GOT3 (cell line): Measurements from ENCODE around the gene GMDS.
"Not testable (repeated sequence)": the region's sequence is repeated elsewhere in the genome, so short reads cannot be mapped to it uniquely, and the experiment has no call there.

Experiments
- DNase-seq: peaks from one replicate; lab custom pipeline; 2025; ENCODE audit warnings: mixed read lengths; lab: John Stamatoyannopoulos, UW

GMDS gene

GRCh38 chr6:1679688-1680068, 565.7 kb downstream of the GMDS start:
- DNase-seq, result no peak

- DNase-seq, result no peak
Observed at GRCh38 chr6:1679031-1679687, 566.2 kb downstream of the GMDS start.

- no peak for DNase-seq
Observed at GRCh38 chr6:1678201-1678600, 567.2 kb downstream of the GMDS start.

DNA sequence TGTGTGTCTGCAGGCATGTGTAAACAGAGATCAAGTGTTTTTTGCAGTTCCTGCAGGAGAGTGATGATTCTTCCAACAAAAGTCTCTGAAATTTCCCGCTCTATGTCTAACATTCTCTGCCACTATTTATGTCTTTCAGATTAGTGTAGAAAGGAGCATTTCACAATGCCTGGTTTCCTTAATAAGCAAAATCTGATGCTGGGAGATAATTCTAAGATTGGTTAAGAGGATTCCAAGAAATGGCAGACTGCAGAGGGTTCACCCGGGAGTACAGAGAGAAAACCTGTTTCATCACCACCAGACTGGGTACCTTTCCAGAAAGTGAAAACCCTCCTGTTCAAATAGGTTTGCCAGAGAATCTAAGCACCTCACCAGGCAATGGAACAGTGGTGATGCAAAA, 573.0 kb downstream of the GMDS start:
- no peak for DNase-seq

DNA sequence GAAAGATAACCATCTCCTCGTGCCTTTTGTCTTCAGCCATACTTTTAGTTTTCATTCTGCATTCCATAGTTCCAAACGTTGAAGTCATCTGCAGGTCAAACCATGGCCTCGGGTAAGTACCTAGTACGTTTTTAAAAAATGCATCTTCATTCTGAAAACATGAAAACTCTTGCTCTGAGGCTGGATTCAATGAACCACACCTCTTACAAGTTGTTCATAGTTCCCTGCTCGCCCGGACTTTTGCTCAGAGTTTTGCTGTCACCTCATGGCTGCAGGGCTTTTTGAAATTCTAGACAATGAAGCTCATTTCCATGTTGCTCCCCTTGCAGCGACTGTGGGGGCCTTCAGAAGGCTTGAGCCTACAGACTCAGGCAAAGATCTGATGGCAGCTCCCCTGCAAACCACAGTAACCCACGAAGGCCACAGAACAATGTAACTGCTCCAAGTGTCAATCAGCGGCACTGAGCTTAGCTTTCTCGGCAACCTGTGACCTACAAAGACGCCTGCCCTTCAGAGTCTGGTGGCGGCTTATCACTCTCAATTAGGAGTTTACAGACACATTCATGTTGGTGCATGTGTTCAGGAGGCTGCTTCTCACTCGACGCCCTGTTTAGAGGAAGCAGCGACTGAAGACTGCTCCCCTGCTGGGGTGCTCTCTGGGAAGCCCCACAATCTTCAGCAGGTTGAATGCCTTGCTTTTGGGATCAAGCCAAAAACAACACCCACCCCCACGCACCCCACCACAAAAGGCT, 574.5 kb downstream of the GMDS start:
- no peak for DNase-seq

DNA sequence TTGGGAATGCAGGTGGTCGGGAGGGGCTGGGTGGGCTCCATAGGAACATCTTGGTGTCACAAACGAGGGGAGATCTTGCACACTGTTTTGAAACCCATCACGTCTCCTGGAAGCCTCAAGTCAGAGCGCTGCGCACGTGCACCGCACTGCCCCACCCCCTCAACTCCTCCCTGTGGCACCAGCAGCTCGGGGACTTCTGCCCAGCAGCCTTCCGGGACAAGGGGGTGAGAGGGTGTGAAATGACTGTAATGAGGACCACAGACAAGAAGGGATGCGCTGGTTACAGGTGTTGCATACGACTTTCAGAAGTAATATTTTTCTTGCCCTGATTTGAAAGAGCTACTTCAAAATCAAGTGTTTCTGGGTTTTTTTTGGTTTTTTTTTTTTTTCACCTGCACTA, 575.4 kb downstream of the GMDS start:
- DNase-seq, result no peak

- not testable (repeated sequence) for DNase-seq
Observed at GRCh38 chr6:1668456-1668855, 576.9 kb downstream of the GMDS start.

DNA sequence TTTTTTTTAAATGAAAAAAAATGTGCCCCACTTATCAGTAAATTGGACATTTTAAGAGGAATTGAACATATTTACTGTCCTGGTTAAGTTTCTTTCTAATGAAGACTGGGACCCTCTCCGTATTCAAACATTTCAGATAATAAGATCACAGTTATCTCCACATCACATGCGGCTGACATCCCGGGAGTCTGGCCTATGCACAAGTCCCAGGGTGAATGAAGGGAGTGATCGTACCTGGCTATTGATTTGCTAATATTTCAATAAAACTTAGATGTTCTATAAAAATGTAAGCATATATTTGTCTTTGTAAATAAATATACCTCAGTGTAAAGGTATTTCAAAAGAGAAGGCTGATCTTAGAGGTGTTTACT, 577.6 kb downstream of the GMDS start:
- no peak for DNase-seq

DNA sequence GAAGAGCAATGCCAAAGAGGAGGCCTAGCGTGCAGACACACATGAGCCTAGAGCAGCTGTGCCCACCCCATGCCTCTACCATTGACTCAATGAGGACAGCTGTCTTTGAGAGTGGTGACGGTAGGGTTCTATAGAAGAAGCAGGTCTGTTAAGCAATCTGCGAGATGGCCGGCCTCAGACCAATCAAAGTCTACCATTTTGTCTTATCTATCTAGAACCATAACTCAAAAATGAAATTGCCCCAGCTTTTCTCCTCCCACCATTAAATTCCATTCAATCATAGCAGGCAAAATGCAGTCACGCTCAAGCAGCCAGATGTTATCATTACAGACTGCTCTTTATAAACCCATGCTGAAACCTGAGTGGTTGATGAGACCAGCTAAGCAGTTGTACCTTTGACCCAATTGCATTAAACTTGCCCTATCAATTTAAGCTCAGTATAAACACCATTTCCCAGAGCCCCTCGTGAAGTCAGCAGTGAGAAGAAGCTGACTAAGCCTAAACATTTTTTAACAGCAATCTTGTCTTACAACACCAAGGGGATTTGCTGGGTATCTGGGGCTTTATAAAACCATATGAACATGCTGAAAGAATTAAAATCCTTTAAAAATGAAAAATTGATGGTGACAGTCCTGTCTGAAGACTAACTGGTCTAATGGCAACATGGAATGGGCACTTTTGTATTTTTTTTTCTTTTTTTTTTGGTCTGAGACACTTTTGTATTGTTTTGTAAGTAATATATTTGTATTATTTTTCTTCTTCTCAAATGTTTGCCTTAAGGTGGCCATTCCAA, 578.2 kb downstream of the GMDS start:
- no peak for DNase-seq

DNA sequence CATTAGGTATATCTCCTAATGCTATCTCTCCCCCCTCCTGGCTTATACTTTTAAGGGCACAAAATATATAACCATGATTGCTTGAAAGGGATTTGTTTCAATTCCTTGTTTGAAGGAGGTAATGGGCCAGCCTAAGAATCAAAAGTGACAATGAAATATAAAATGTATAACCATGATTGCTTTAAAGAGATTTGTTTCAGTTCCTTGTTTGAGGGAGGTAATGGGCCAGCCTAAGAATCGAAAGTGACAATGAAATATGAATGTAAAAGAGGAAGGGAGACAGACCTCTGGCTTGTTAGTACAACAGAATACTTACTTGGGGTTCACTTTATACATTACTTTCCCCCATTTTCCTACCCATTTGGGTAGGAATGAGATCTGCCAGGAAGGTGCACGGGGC, 580.2 kb downstream of the GMDS start:
- no peak for DNase-seq

DNA sequence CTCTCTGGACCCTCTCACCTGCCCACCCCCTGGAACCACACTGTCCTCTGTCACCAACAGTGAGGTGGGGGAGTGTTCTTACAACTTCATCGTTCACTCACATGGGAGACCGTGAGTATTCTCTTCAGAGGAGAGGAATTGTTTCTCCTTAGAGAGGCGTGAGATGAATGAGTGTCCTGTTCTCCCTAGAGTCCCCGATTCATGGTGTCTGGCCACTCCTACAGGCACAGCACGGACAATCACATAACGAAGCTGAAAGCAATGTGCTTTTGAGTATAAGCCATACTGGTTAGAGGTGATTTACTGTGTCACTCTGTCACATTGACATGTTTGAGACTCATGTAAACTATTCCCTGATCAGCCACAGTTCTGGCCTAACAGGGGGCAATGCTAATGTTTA, 581.1 kb downstream of the GMDS start:
- no peak for DNase-seq

DNA sequence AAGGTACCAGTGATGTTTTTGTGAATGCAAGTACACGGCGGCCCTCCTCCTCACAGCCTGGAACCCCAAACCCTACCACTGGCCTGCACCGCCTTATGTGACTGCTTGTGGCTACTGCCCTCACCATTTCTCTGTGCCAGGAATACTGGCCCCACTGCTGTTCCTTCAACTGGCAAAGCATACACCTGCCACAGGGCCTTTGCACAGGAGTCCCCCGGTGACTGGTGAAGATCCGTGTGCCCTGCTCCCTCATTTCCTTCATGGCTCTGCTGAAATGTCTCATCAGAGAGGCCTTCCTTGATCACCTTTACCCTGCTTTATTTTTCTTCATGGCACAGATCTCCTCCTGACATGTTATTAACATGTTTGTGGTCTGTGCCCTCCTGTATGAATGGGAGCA, 581.9 kb downstream of the GMDS start:
- no peak for DNase-seq

- DNase-seq, result no peak
Observed at GRCh38 chr6:1662534-1662933, 582.9 kb downstream of the GMDS start.

DNA sequence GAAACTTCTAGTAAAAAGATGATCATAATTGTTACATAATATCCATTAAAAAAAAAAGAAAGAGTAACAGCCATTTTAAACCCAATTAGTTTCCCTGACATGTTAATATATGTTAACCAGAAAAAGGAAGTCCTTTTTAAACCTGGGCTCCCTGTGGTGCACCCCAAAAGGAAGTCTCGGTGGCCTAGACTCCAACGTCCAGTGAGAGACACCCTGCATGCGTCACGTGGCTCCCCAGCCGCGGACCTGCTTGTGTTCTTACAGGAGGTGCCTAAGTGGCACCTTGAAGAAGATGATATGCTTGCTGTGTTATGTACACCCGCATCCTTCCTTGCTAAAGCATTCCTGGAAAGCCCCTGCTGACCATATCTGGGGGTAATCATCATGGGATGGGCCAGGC, 585.6 kb downstream of the GMDS start:
- DNase-seq, result no peak

GRCh38 chr6:1658212-1659005, 587.0 kb downstream of the GMDS start:
- no peak for DNase-seq

- DNase-seq, result no peak
Observed at GRCh38 chr6:1657771-1658165, 587.6 kb downstream of the GMDS start.

- DNase-seq, result no peak
Observed at GRCh38 chr6:1657116-1657770, 588.2 kb downstream of the GMDS start.

DNA sequence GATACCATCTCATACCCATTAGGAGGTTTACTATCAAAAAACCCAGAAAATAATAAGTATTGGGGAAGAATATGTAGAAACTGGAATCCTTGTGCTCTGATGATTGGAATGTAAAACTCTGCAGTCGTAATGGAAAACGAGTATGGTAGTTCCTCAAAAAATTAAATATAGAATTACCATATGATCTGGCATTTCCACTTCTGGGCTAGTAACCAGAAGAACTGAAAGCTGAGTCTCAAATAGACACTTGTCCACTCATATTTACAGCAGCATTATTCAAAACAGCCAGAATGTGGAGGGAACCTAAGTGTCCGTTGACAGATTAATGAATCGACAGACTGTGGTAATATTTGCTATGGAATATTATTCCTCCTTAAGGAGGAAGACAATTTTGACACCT, 591.4 kb downstream of the GMDS start:
- DNase-seq, result no peak

DNA sequence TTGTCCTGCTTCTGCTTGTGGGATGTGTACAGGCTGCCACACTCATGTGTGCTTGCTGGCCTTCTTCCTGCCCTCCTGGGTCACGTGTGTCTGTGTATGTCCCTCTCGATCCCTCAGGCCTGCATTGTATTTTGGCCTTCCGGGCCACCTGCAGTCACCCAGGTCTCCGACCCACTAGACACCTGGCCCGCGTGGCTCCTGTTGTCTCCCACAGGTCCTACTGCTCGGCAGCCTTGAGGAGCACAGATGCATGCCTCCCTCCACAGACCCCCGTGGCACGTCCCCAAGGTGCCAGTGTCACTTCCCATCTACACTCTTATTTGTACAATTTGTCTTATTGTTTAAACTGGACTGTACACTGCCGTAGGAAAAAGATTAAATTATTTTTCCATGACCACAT, 592.6 kb downstream of the GMDS start:
- no peak for DNase-seq

GRCh38 chr6:1651362-1651761, 594.0 kb downstream of the GMDS start:
- DNase-seq, result no peak

DNA sequence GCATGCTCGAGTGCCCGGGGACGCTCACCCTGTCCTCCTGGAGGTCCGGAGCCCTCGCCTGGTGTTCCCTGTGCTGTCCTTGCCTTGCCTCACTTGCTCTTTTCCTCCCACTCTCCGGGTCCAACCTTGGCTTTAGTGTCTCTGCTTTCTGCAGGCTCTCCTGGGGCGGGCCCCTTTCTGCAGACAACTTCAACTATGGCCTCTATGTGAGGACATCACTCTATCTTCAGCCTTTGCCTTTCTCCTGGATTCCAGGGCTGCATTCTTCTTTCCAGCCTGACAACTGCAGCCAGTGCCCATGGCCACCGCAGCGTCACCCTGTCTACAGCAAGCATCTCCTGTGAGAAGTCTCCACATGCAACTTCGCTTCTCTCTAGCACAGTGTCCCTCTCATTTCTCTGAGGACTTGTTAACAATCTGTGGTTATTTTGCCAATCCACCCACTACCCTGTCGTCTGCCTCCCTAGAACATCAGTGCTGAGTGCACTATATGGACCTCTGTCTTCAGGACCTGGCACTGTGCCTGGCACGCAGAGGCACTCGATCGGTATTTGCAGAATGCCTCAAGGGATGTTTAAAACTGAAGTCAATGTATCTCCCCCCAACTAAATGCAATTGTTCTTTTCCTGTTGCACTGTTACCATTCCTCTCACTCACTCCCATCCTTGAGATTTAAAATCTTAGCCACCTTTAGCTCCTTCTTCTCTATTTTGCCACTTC, 599.8 kb downstream of the GMDS start:
- DNase-seq, result no peak
